NCI-H1436 (cell line): ENCODE results near the gene ZFHX2.
A peak's percentile ranks its signal among the peaks of the same experiment; 100 is the strongest.
"Not testable (repeated sequence)": the region's sequence is repeated elsewhere in the genome, so short reads cannot be mapped to it uniquely, and the experiment has no call there.

Experiments used
- DNase-seq: peaks from one replicate; lab custom pipeline; 2025; lab: John Stamatoyannopoulos, UW

The ZFHX2 gene

DNA sequence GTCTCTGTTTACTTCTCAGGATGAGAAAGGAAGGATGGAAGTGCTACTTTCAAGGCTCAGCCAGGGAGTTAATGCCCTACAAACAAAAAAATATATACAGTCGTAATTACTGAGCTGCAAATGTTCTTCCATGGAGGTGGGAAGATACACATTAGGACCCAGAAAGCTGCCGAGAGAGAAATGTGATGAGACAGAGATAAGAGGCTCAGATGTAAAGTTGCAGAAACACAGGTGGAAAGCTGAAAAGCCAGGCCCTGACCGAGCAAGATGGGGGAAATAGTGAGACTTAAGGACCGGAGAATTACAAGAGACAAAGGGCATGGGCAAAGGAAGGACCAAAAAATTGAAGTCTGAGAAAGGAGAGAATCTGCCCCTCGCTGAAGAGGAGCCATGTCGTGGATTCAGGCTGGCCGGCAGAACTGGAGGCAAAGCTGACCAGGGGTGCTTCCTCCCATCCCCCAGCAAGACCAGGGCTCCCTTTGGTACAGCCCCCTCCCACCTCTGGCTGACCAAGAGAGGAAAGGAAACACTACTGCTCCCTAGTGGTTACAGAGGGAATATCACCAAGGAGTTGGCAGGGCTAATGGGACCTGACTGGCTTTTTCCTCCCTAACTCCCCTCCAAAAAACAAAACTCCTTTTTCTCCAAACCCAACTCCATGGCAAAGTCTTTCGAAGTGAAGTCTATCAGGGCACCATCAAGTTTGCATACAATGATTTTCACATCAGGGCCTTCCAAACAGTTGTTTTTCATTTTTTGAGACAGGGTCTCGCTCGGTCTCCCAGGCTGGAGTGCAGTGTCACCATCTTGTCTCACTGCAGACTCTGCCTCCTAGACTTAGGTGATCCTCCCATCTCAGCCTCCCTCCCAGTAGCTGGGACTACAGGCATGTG is 12.1 kb downstream of the ZFHX2 start:
- peak; percentile 44 for DNase-seq

DNA sequence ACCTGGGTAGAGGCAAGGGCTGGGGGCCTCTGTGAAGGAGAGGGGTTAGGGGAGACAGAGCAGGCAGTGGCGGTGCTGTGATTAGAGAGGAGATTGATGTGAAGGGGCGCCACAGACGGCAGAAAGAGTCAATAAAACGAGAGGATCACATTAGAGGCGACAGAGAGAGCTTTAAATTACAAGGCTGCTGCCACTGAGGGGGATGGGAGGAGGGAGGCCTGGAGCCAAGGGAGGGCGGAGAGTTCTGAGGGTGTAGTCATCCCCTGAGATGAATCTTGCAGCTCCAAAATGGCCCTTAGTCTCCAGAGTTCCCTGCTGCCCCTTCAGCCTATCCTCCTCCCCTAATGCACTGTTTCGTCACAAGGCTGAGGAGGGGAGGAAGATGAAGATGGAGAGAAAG is 12.8 kb downstream of the ZFHX2 start:
- DNase-seq: peak; percentile 74

DNA sequence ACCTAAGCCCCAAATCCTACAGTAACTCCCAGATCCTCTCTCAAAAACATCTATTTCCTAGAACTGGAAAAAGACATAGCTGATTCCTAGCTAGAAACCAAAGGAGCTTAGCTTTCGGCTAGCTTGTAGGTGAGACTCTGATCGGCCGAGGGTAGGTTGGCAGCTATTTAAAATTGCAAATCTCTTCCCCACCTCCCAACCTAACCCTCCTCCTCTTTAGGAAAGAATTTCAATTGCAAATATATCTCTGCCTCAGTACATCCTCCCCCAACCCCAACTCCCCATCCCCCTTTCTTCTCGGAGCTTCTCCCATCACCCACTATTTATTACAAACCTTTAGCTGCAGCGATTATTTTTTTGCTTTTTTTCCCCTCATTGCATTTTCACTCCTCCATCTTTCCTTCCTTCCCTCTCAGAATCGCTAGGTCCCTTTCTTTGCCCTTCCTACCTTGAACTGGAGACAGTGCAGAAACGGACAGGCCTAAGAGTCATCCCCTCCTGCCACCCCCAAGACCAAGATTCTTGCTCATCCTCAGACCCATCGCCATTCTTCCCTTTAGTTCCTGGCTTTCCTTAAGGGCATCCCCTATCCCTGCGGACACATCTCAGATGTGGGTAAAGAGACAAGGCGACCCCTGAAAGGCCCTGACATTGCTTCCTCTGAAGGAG is 13.4 kb downstream of the ZFHX2 start:
- no peak for DNase-seq

DNA sequence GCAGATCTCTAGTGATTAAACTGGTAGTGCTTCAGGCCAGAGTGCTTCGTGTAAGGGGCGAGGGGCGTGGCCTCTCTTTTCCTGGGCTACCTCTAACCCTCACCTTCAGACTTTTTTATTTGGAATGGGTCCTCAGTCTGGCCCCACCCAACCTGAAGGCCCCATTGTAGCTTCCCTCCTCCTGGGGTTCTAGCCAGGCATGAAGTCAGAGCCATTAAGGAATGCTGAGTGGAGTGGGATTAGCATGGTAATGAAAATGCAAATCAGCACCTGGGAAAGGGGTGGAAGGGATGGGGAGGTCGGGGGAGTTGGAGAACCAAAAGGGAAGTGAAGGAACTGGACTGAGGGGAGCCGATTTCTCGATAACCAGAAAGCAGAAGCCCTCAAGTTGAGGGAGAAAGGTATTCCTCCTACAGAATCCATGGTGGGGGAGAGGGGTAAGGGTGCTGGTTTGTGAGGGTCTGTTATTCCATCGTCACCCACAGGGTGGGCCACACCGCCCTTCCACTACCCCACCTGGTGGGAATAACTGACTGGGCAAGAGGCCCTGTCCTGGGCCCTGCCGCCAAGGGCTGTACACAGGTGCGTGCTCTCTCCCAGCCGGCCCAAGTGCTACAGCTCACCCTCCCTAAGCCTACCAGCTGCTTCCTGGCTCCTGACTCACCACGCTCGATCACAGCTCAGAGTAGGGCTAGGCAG is 14.1 kb downstream of the ZFHX2 start:
- no peak for DNase-seq

GRCh38 chr14:23536906-23537305 is 14.7 kb downstream of the ZFHX2 start:
- DNase-seq: not testable (repeated sequence)

- no peak for DNase-seq
Observed at GRCh38 chr14:23536494-23536893, 15.1 kb downstream of the ZFHX2 start.

GRCh38 chr14:23535943-23536342 is 15.6 kb downstream of the ZFHX2 start:
- DNase-seq: no peak

GRCh38 chr14:23533652-23534435 is 17.7 kb downstream of the ZFHX2 start:
- no peak for DNase-seq

GRCh38 chr14:23532658-23533057 is 18.9 kb downstream of the ZFHX2 start:
- no peak for DNase-seq

- DNase-seq: no peak
Observed at GRCh38 chr14:23531391-23531790, 20.2 kb downstream of the ZFHX2 start.

DNA sequence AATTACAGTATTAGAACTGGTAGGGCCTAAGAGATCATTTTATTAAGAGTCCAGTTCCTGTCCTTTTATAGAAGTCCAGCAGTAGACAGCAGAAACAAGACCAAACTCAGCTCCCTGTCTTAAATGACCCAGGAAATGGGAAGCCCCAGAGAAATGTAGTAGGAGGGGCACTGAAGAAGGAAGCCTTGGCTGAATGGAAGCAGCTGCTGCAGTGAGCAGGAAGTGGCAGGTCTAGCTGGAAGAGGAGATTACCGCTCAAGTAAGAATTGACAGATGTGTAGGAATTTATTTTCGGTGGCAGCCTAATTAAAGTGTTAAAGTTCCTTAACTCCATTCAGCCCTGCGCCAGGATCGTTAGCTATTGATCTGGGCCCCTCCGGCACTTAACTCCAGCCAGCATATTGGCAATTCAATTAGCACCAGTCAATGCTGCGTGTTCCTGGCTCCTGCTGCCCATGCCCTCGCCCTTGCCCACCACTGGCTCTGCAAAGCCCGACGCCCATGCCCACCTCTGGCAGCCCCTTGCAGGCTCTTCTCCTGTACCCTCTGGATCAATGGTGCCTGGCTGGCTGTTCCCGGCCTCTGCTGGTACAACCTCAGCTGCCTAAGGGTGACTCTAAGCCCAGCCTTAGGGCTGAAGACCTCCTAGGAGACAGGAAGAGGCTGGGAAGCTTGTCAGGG is 21.1 kb downstream of the ZFHX2 start:
- no peak for DNase-seq

DNA sequence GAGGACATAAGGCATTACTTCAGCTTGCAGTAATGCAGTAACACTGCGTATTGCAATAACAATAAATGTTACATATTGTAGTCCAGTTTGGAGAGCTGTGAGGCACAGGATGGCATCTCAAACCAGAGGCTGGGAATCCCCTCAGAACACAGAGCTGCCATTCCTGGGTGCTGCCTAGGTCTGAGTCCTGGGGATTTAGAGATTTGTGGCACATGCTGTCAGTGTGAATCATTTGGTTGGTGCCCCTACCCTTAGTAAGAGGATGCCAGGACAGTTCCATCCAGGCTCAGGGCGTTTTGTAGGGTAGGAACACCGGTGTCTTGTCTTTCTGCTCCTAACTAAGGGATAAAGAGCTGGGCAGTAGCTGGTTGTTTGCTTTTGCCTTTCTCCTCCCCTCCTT is 22.5 kb downstream of the ZFHX2 start:
- no peak for DNase-seq

- DNase-seq: no peak
Observed at GRCh38 chr14:23528555-23528954, 23.0 kb downstream of the ZFHX2 start.

DNA sequence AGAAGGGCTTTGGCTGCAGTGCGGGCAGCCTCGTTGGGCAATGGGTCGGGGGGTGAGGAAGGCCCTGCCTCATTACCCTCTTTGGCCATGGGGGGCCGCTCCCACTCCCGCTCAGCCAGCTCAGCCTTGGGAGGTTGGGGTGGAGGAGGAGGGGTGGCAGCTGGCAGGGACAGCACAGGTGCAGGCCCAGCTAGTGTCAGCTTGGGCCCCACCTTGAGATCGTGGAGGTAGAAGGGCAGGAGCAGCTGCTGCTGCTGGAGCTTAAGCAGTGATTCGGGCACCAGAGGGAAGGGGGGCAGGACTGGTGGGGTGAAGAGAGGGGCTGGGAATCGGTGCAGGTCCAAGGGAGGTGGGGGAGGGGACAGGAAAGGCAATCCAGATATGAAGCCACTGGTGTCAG is 26.0 kb downstream of the ZFHX2 start:
- no peak for DNase-seq

GRCh38 chr14:23524954-23525353 is 26.6 kb downstream of the ZFHX2 start:
- DNase-seq: no peak

DNA sequence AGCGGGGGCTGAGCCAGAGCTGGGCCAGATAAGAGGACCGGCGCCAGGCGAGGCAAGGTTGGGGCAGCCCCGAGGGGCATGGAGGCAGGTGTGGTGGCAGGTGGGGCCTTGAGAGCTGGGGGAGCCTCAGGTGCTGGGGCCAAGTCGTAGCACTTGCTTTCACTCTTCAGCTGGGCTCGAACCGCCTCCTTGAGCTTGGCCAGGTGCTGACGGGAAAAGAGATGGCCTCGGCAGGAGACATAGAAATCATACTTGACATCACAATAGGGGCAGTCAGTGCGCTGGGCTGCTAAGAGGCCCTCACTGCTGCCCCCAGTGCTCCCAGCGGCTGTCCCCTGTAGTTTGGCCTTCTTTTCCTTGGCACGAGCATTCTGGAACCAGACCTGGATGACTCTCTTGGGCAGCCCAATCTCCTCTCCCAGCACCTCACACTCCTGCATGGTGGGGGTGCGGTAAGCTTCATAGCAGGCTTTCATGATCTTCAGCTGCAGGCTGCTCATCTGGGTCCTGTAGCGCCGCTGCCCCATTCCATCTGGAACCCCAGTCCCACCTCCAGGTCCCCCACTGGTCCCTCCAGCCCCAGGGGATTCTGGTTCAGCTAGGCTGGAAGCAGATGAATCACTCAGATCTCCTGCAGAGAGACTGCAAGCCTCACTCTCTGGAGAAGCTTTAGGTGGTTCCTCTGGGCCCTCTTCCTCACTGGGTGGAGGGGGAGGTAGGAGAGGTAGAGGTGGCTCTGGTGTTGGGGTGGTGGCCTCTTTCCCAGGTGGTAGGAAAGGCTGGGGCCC is 28.1 kb downstream of the ZFHX2 start:
- no peak for DNase-seq

DNA sequence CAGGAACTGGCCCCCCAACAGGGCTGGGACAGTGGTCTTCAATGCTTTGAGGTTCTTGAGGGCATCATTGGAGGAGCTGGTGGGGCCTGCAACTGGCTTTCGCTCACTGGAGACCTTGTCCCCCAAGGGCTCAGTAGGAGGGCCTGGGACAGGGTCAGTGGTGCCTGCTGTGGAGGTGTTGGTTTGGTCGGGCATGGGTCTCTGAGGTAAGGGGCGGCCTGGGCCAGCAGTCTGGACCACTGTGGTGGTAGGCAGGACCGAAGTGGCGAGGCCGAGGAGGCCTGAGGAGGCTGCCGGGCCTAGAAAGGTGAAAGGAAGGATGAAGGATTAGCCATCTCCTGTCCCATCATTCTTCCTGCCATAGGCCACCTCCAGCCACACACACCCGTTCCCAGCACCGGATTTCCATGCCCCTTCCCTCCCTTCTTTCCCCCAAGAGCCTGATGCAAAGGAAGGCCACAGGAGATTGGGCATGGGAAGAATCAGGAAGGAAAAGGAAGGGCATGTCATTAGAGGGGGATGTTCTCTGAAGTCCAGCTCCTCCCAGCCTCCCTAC is 28.8 kb downstream of the ZFHX2 start:
- no peak for DNase-seq

- DNase-seq: no peak
Observed at GRCh38 chr14:23521785-23522640, 29.6 kb downstream of the ZFHX2 start.

- no peak for DNase-seq
Observed at GRCh38 chr14:23520899-23521533, 30.5 kb downstream of the ZFHX2 start.
